ENCODE measurements around the gene CCDC117.

Gene CCDC117

GRCh38 chr22:28829358-28830181 lies 57.1 kb downstream of the CCDC117 start:
- peak; percentile 52 to 53 for DNase-seq (ENCODE audit: low read depth in 2 of 2, low spot score in 1 of 2)

DNA sequence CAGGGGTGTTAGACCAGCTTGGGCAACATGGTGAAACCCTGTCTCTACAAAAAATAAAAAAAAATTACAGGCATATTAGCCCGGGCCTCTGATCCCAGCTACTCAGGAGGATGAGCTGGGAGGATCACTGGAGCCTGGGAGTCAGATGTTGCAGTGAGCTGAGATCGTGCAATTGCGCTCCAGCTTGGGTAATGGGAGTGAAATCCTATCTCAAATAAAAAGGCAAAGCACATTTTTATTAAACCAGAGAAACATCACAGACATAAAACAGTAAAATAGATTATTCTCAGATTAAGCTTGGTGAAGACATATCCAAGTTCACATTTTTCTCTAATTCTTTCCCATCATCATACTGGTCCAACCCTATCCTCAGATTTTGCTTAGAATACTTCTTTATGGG lies 57.9 kb downstream of the CCDC117 start:
- DNase-seq (ENCODE audit: low read depth in 2 of 2, low spot score in 1 of 2): no peak

GRCh38 chr22:28831140-28832072 lies 58.9 kb downstream of the CCDC117 start:
- DNase-seq (ENCODE audit: low read depth in 2 of 2, low spot score in 1 of 2): no peak

DNA sequence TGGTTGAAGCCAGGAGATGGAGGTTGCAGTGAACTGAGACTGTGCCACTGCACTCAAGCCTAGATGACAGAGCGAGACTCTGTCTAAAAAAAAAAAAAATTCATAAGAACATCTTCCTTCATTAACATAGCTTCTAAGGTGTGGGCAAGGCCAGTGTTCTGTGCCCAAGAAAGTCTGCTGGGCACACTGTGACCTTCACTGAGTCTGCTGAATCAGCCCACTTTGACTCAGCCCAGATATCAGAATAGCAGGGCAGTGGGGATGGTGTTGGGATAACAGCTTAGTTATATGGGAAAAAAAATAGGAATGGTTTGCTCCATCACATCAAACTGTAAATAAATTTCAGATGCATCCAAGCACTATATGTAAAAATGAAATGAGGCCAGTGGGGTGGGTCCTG lies 60.2 kb downstream of the CCDC117 start:
- DNase-seq (ENCODE audit: low read depth in 2 of 2, low spot score in 1 of 2): no peak

DNA sequence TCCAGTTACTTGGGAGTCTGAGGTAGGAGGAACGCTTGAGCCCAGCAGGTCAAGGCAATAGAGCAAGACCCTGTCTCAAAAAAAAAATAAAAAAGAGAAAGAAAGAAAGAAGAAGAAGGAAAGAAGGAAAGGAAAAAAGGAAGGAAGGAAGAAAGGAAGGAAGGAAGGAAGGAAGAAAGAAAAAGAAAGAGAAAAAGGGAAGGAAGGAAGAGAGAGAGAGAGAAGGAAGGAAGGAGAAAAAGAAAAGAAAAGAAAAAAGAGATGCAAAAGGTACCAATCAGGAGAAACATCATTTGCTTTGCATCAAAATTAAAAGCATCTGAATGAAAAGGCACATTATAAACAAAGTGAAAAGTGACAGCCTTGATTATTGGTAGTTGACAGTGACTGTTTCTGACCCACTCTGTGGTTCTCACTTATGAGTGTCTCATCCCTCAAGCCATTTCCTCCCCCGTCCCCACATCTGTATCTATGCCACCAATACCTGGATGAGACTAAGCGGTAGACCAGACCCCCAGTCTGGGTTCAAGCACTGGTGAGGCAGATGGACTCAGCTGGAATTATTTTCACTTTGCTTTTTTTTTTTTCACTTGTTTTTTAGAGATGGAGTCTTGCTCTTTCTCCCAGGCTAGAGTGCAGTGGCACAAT lies 60.9 kb downstream of the CCDC117 start:
- DNase-seq (ENCODE audit: low read depth in 2 of 2, low spot score in 1 of 2): no peak

- no peak for DNase-seq (ENCODE audit: low read depth in 2 of 2, low spot score in 1 of 2)
These were observed 63.2 kb downstream of the CCDC117 start for GRCh38 chr22:28835630-28836189.

DNA sequence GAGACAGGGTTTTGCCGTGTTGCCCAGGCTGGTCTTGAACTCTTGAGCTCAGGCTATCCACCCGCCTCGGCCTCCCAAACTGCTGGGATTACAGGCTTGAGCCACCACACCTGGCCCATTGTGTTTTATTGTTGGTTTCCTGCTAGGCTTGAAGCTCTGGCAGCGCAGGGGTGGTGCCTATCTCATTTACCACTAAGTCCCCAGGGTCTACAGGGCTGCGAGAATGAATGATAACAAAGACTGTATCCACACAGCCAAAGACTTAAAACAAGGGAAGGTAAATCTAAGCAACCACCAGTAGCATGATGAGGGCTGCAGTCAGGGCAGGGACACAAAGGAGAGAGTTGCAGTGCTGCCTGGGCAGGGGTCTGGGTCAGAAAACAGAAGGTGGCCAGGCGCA lies 65.1 kb downstream of the CCDC117 start:
- no peak for DNase-seq (ENCODE audit: low read depth in 2 of 2, low spot score in 1 of 2)

Data from stimulated activated CD8-positive, alpha-beta memory T cell treated with anti-CD3 and anti-CD28 coated beads, Interleukin-4, amount 100 ng/mL, for 1 hour (primary cell).